ENCODE measurements around the gene PCDHGB4. TPM values are rescaled to one million over a fixed set of nuclear protein-coding genes. Genes with fewer than 3 reads are reported as not detected.
"Not testable (repeated sequence)": the region's sequence is repeated elsewhere in the genome, so short reads cannot be mapped to it uniquely, and the experiment has no call there.

Gene PCDHGB4
- total RNA-seq, 1 donor from 2014 or later = 2.8 TPM

GRCh38 chr5:141398608-141399007 lies 11.1 kb downstream of the PCDHGB4 start:
- ATAC-seq = no peak

- ATAC-seq = no peak
Observed at GRCh38 chr5:141399555-141400258, 12.2 kb downstream of the PCDHGB4 start.

- no peak for ATAC-seq
Observed at GRCh38 chr5:141402553-141403243, 15.2 kb downstream of the PCDHGB4 start, which contains the start of gene PCDHGA9. PCDHGA9 (plus strand) TSS chr5:141402778; CDS start chr5:141402953, 175 bp downstream.

GRCh38 chr5:141403387-141403786 lies 15.9 kb downstream of the PCDHGB4 start:
- ATAC-seq = no peak

- peak; percentile 50 for ATAC-seq
Observed at GRCh38 chr5:141407790-141408505, 20.4 kb downstream of the PCDHGB4 start, which contains the start of gene PCDHGB6. PCDHGB6 (plus strand) TSS chr5:141408021; CDS start chr5:141408203, 182 bp downstream.

GRCh38 chr5:141409598-141410306 lies 22.3 kb downstream of the PCDHGB4 start:
- ATAC-seq = no peak

- ATAC-seq = no peak
Observed at GRCh38 chr5:141411575-141411974, 24.1 kb downstream of the PCDHGB4 start.

GRCh38 chr5:141412854-141413539 lies 25.5 kb downstream of the PCDHGB4 start, which contains the start of gene PCDHGA10:
PCDHGA10 (plus strand) TSS chr5:141412987; CDS start chr5:141413176, 189 bp downstream.
- peak; percentile 78 for ATAC-seq

GRCh38 chr5:141413540-141414069 lies 26.1 kb downstream of the PCDHGB4 start:
- no peak for ATAC-seq

GRCh38 chr5:141414548-141415274 lies 27.2 kb downstream of the PCDHGB4 start:
- not testable (repeated sequence) for ATAC-seq

GRCh38 chr5:141415275-141415618 lies 27.7 kb downstream of the PCDHGB4 start:
- ATAC-seq = not testable (repeated sequence)

GRCh38 chr5:141417494-141418172 lies 30.1 kb downstream of the PCDHGB4 start, which contains the start of gene PCDHGB7:
PCDHGB7 (plus strand) TSS chr5:141417677; CDS start chr5:141417860, 183 bp downstream.
- ATAC-seq = peak; percentile 75

- no peak for ATAC-seq
Observed at GRCh38 chr5:141419074-141419880, 31.8 kb downstream of the PCDHGB4 start.

- no peak for ATAC-seq
Observed at GRCh38 chr5:141420855-141421488, 33.5 kb downstream of the PCDHGB4 start, which contains the start of gene PCDHGA11. PCDHGA11 (plus strand) TSS chr5:141421051; CDS start chr5:141421228, 177 bp downstream.

GRCh38 chr5:141421489-141421855 lies 34.0 kb downstream of the PCDHGB4 start:
- no peak for ATAC-seq

- ATAC-seq = no peak
Observed at GRCh38 chr5:141422742-141423291, 35.3 kb downstream of the PCDHGB4 start.

GRCh38 chr5:141427783-141428426 lies 40.4 kb downstream of the PCDHGB4 start:
- no peak for ATAC-seq
